Esophagus squamous epithelium (tissue), 4 donors: ENCODE data around the gene UBE2K.

Source experiments
- POLR2A ChIP-seq, 4 donors: fragments of 450-650 bp; IDR thresholded peaks; one replicate each; pipeline ENCODE4 v1.6.1; 2017; ENCODE audit warnings: antibody characterized with exemption in 4 of 4, mild to moderate bottlenecking in 4 of 4, moderate library complexity in 3 of 4
- TF ChIP-seq, protein P1 (sequence below), 6 experiments: fragments of 450-650 bp in 4 of 6; fragments of 200-600 bp in 2 of 6; sonication (generic) in 2 of 6; IDR thresholded peaks; one replicate each; pipeline ENCODE4 v1.5.1; 2016 to 2019; ENCODE audit warnings: antibody characterized with exemption in 6 of 6, mild to moderate bottlenecking in 4 of 6, moderate library complexity in 4 of 6

DNA sequence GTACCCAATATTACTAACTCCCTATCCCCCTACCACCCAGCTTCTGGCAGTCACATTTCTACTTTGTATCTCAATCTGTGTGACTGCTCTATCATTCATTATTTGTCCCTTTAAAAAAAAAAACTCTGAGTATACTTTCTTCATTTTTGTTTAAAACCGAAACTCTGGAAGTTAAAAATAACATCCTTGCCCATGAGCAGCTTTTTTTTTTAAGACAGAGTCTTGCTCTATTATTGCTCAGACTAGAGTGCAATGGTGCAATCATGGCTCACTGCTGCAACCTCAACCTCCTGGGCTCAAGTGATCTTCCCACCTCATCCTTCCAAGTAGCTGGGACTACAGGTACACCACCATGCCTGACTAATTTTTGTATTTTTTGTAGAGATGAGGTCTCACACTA lies 15.8 kb downstream of the UBE2K start:
- TF ChIP-seq, protein P1, sequence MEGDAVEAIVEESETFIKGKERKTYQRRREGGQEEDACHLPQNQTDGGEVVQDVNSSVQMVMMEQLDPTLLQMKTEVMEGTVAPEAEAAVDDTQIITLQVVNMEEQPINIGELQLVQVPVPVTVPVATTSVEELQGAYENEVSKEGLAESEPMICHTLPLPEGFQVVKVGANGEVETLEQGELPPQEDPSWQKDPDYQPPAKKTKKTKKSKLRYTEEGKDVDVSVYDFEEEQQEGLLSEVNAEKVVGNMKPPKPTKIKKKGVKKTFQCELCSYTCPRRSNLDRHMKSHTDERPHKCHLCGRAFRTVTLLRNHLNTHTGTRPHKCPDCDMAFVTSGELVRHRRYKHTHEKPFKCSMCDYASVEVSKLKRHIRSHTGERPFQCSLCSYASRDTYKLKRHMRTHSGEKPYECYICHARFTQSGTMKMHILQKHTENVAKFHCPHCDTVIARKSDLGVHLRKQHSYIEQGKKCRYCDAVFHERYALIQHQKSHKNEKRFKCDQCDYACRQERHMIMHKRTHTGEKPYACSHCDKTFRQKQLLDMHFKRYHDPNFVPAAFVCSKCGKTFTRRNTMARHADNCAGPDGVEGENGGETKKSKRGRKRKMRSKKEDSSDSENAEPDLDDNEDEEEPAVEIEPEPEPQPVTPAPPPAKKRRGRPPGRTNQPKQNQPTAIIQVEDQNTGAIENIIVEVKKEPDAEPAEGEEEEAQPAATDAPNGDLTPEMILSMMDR (IDR thresholded peaks at IDR 0.05): no peak
- TF ChIP-seq POLR2A (IDR thresholded peaks at IDR 0.05): no peak
